Measurements from ENCODE around the gene DLGAP3. TPM values are rescaled to one million over a fixed set of nuclear protein-coding genes. Genes with fewer than 3 reads are reported as not detected.
A peak's percentile ranks its signal among the peaks of the same experiment; 100 is the strongest.

The DLGAP3 gene
- polyA plus RNA-seq, 1 experiment = not detected

GRCh38 chr1:34863501-34863900, 65.9 kb downstream of the DLGAP3 start:
- H3K4me3 ChIP-seq (ENCODE audit: low read depth, low read length) = no peak overlapping the region
- ChIA-PET POLR2A (no interaction called here), CTCF (interaction anchor here (4.2 to 7.0 kb wide), 2 partner anchors 10 to 76 kb away, joined by 31 to 69 read pairs; no protein-coding TSS in a partner anchor)
- DNase-seq (ENCODE audit: low read depth) = no peak
- H3K36me3 ChIP-seq (ENCODE audit: control insufficient read depth, insufficient read depth, low read length) = no peaks in the 10 kb centered on the region
- H3K27me3 ChIP-seq (ENCODE audit: control insufficient read depth, insufficient read depth, low read length) = peaks cover 2% of the 10 kb centered on the region
- no peak for TF ChIP-seq CTCF (IDR thresholded peaks at IDR 0.05; ENCODE audit: insufficient read depth, low read depth, low read length)

GRCh38 chr1:34859446-34860200, 69.8 kb downstream of the DLGAP3 start, which contains the start of gene SMIM12:
TSS of gene SMIM12 (minus strand) at chr1:34859749. CDS start at chr1:34855977, 3,772 bp downstream.
- CTCF ChIA-PET = interaction anchor here (0.6 to 2.0 kb wide), 17 partner anchors 9 to 918 kb away, joined by 3 to 5 read pairs (median 4); no protein-coding TSS in a partner anchor

GRCh38 chr1:34858901-34859445, 70.5 kb downstream of the DLGAP3 start:
- H3K4me3 ChIP-seq (ENCODE audit: low read depth, low read length) = peak overlapping the region; percentile 79
- no peak for DNase-seq (ENCODE audit: low read depth)
- no peaks in the 10 kb centered on the region; the same call in 1 of the 2 replicates for H3K27me3 ChIP-seq (ENCODE audit: control insufficient read depth, insufficient read depth, low read length)
- no peak for TF ChIP-seq CTCF (IDR thresholded peaks at IDR 0.05; ENCODE audit: insufficient read depth, low read depth, low read length)
- ChIA-PET POLR2A (no interaction called here), CTCF (interaction anchor here (0.6 to 2.0 kb wide), 13 partner anchors 10 to 918 kb away, joined by 3 to 5 read pairs (median 4); no protein-coding TSS in a partner anchor)
- H3K36me3 ChIP-seq (ENCODE audit: control insufficient read depth, insufficient read depth, low read length) = peaks cover 8% of the 10 kb centered on the region; the same call in 1 of the 2 replicates

More at GRCh38 chr1:34859446-34860200, 69.8 kb downstream of the DLGAP3 start, which contains the start of gene SMIM12:
- POLR2A ChIA-PET = interaction anchor here (0.6 kb wide), 1 partner anchor 13 kb away, joined by 3 read pairs; no protein-coding TSS in a partner anchor
- TF ChIP-seq CTCF (IDR thresholded peaks at IDR 0.05; ENCODE audit: insufficient read depth, low read depth, low read length) = peak; percentile 90
- Histone ChIP-seq H3K4me3 (ENCODE audit: low read depth, low read length) (peak within 1 kb of the TSS; percentile 79), H3K36me3 (ENCODE audit: control insufficient read depth, insufficient read depth, low read length) (peaks cover 8% of the 10 kb centered on the region; the same call in 1 of the 2 replicates), H3K27me3 (ENCODE audit: control insufficient read depth, insufficient read depth, low read length) (no peaks in the 10 kb centered on the region; the same call in 1 of the 2 replicates)
- DNase-seq (ENCODE audit: low read depth) = peak; percentile 63

- H3K36me3 ChIP-seq (ENCODE audit: control insufficient read depth, insufficient read depth, low read length) = peaks cover 8% of the 10 kb centered on the region; the same call in 1 of the 2 replicates
- ChIA-PET CTCF (interaction anchor here (1.5 kb wide), 1 partner anchor 70 kb away, joined by 4 read pairs; no protein-coding TSS in a partner anchor), POLR2A (interaction anchor here (0.6 kb wide), 1 partner anchor 10 kb away, joined by 5 read pairs; no protein-coding TSS in a partner anchor)
- H3K27me3 ChIP-seq (ENCODE audit: control insufficient read depth, insufficient read depth, low read length) = no peaks in the 10 kb centered on the region
- DNase-seq (ENCODE audit: low read depth) = no peak
- no peak overlapping the region for H3K4me3 ChIP-seq (ENCODE audit: low read depth, low read length)
- TF ChIP-seq CTCF (IDR thresholded peaks at IDR 0.05; ENCODE audit: insufficient read depth, low read depth, low read length) = no peak
These were observed 72.8 kb downstream of the DLGAP3 start for GRCh38 chr1:34856697-34857096.
